HFF-Myc (cell line): ENCODE data around the gene TBRG4.

Experiments
- DNase-seq: peaks from one replicate; pipeline ENCODE4 v3.0.0-alpha.2; 2011; ENCODE audit warnings: low read depth; ENCODE audit errors: extremely low read depth
- H3K4me3 ChIP-seq: replicated peaks from 2 replicates; pipeline ENCODE4 v1.5.1; 2011; ENCODE audit warnings: low read depth, mild to moderate bottlenecking, control low read depth, low read length
- TF ChIP-seq, protein P1 (sequence below): IDR thresholded peaks from 2 replicates; pipeline ENCODE4 v1.5.1; 2012; ENCODE audit warnings: mild to moderate bottlenecking, low read depth, low read length, control low read depth; ENCODE audit errors: missing control alignments

Gene TBRG4

DNA sequence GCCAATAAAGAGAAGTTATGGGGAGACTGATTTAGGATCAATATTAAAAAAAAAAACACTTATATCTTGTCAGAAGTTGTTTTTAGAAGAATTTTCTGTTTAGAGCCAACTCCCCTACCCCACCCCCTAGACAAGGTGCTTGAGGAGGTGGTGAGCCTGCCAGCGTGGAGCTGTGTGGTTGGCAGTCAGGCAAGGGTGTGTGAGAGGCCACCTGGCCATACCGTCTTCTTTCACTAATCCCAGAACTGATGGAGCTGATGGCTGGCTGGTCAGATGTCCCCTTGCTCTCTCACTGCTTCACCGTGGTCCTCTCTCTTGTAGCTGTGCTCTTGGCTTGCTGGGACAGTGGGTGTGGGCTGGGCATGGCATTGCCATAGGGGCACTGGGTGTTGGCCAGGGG, 57.1 kb downstream of the TBRG4 start:
- H3K4me3 ChIP-seq = no peak overlapping the region
- DNase-seq = no peak
- TF ChIP-seq, protein P1, sequence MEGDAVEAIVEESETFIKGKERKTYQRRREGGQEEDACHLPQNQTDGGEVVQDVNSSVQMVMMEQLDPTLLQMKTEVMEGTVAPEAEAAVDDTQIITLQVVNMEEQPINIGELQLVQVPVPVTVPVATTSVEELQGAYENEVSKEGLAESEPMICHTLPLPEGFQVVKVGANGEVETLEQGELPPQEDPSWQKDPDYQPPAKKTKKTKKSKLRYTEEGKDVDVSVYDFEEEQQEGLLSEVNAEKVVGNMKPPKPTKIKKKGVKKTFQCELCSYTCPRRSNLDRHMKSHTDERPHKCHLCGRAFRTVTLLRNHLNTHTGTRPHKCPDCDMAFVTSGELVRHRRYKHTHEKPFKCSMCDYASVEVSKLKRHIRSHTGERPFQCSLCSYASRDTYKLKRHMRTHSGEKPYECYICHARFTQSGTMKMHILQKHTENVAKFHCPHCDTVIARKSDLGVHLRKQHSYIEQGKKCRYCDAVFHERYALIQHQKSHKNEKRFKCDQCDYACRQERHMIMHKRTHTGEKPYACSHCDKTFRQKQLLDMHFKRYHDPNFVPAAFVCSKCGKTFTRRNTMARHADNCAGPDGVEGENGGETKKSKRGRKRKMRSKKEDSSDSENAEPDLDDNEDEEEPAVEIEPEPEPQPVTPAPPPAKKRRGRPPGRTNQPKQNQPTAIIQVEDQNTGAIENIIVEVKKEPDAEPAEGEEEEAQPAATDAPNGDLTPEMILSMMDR = no peak

- DNase-seq = no peak
- TF ChIP-seq, protein P1 = no peak
- no peak overlapping the region for H3K4me3 ChIP-seq
These were observed 57.6 kb downstream of the TBRG4 start for GRCh38 chr7:45053941-45054340.

DNA sequence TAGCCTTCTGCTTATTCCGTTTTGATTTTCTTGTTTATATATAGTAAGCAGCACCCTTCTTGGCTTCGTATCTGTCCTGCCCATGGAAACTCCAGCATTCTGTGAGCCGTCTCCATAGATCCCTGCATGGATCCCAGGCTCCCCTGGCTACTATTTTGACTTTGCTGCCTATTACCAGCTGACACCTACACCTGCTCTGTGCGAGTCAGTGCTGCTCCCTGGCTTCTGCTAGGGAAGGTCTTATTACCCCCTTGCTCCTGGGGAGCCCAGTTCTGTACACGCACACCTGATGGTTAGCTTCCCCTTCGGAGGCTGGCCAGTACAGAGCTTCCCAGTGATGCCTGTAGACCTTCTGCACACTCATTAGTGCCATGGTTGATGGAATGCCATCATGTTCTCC, 58.1 kb downstream of the TBRG4 start:
- DNase-seq = no peak
- TF ChIP-seq, protein P1 = no peak
- no peak overlapping the region for H3K4me3 ChIP-seq

GRCh38 chr7:45052011-45052410, 59.5 kb downstream of the TBRG4 start:
- DNase-seq = no peak
- TF ChIP-seq, protein P1 = no peak

DNA sequence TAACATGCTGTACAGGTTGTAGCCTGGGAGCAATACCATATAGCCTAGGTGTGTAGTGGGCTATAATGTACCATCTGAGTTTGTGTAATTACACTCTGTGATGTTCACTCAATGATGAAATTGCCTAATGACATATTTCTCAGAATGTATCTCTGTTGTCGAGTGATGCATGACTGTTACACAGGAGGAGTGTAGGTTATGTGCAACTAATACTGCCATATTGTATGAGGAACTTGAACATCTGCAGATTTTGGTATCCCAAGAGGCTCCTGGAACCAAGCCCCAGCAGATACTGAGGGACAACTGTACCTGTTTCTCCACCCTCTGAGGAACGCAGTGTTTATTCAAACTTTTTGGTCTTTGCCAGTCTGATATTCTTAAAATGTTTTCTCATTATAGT, 61.3 kb downstream of the TBRG4 start:
- no peak for DNase-seq
- TF ChIP-seq, protein P1 = no peak
- H3K4me3 ChIP-seq = no peak overlapping the region

More at GRCh38 chr7:45052011-45052410, 59.5 kb downstream of the TBRG4 start:
- no peak overlapping the region for H3K4me3 ChIP-seq
